BJ (cell line): ENCODE data around the gene VCX3A. TPM values are rescaled to one million over a fixed set of nuclear protein-coding genes. Genes with fewer than 3 reads are reported as not detected.

Experiments
- CTCF ChIA-PET: fragments of 350-600 bp; formaldehyde crosslinking; extraction: SDS; loops from one replicate; lab custom pipeline; 2021; ENCODE audit warnings: antibody characterized with exemption, inconsistent platforms; lab: Yijun Ruan, JAX
- POLR2A ChIA-PET: fragments of 300-600 bp; sonication (Branson Sonifier 250); formaldehyde crosslinking; extraction: SDS; loops from one replicate; lab custom pipeline; 2021; ENCODE audit warnings: antibody characterized with exemption; lab: Charles Lee
- DNase-seq: peaks from one replicate; pipeline ENCODE4 v3.0.0-alpha.2; 2011; ENCODE audit warnings: low read depth
- H3K27me3 ChIP-seq: 2 replicates; pipeline ENCODE4 v1.6.0; 2011; ENCODE audit warnings: low read length; ENCODE audit not compliant: control insufficient read depth, insufficient read depth
- H3K36me3 ChIP-seq: 2 replicates; pipeline ENCODE4 v1.5.1; 2011; ENCODE audit warnings: low read length; ENCODE audit not compliant: control insufficient read depth, insufficient read depth
- H3K4me3 ChIP-seq: 2 replicates; pipeline ENCODE4 v1.5.1; 2011; ENCODE audit warnings: low read depth, mild to moderate bottlenecking, control low read depth, low read length
- CTCF ChIP-seq: IDR thresholded peaks from 2 replicates; pipeline ENCODE4 v1.5.1; 2011; ENCODE audit warnings: low read depth, mild to moderate bottlenecking, control low read depth, inconsistent platforms, low read length, moderate library complexity; ENCODE audit not compliant: insufficient read depth
- polyA plus RNA-seq: library from polyadenylated mRNA; depleted of rRNA; stranded (reverse); fragments of >200 nt; gene quantifications from 2 replicates; pipeline ENCODE4 v1.2.3, GENCODE V29; 2011

Gene VCX3A
- polyA plus RNA-seq, 1 experiment: not detected

GRCh38 chrX:6545712-6546111 lies 10.8 kb upstream of the VCX3A start:
- TF ChIP-seq CTCF: no peak
- no peaks in the 10 kb centered on the region for H3K27me3 ChIP-seq
- no peak overlapping the region for H3K4me3 ChIP-seq
- no peak for DNase-seq
- CTCF ChIA-PET: no interaction called here
- no peaks in the 10 kb centered on the region for H3K36me3 ChIP-seq
- POLR2A ChIA-PET: no interaction called here

GRCh38 chrX:6526564-6527136 lies 8.3 kb downstream of the VCX3A start:
- ChIA-PET CTCF (no interaction called here), POLR2A (no interaction called here)
- no peak for DNase-seq
- no peak for TF ChIP-seq CTCF
- H3K4me3 ChIP-seq: no peak overlapping the region
- no peaks in the 10 kb centered on the region for H3K27me3 ChIP-seq
- H3K36me3 ChIP-seq: no peaks in the 10 kb centered on the region

GRCh38 chrX:6517376-6517775 lies 17.5 kb downstream of the VCX3A start:
- TF ChIP-seq CTCF: no peak
- CTCF ChIA-PET: no interaction called here
- Histone ChIP-seq H3K36me3 (no peaks in the 10 kb centered on the region), H3K4me3 (no peak overlapping the region), H3K27me3 (no peaks in the 10 kb centered on the region)
- POLR2A ChIA-PET: no interaction called here
- no peak for DNase-seq

- no peak for DNase-seq
- TF ChIP-seq CTCF: no peak
- H3K27me3 ChIP-seq: no peaks in the 10 kb centered on the region
- POLR2A ChIA-PET: no interaction called here
- H3K4me3 ChIP-seq: no peak overlapping the region
- H3K36me3 ChIP-seq: no peaks in the 10 kb centered on the region
- CTCF ChIA-PET: no interaction called here
These were observed 28.5 kb downstream of the VCX3A start for GRCh38 chrX:6506444-6506843.

- no peak for TF ChIP-seq CTCF
- POLR2A ChIA-PET: no interaction called here
These were observed 29.0 kb downstream of the VCX3A start for GRCh38 chrX:6505960-6506359.

More at GRCh38 chrX:6505960-6506359, 29.0 kb downstream of the VCX3A start:
- DNase-seq: no peak
- Histone ChIP-seq H3K4me3 (no peak overlapping the region), H3K27me3 (no peaks in the 10 kb centered on the region), H3K36me3 (no peaks in the 10 kb centered on the region)
- CTCF ChIA-PET: no interaction called here
